HepG2 (cell line): ENCODE data around the gene BGN. TPM values are rescaled to one million over a fixed set of nuclear protein-coding genes. Genes with fewer than 3 reads are reported as not detected.

Experiments
- ATAC-seq: fragments of 200-7000 bp; cut with Tn5 transposase; 3 replicates; pipeline ENCODE4 v1.9.1; 2020; ENCODE audit warnings: mild to moderate bottlenecking, moderate library complexity
- BruUV-seq: library from RNA; stranded (reverse); fragments of 400-500 nt; replicated peaks from 2 replicates; lab custom pipeline; 2021; lab: Mats Ljungman, UMichigan
- CTCF ChIA-PET: fragments of 300-600 bp; formaldehyde crosslinking; extraction: SDS; loops from one replicate; lab custom pipeline; 2021; ENCODE audit warnings: low total read pairs, inconsistent platforms, low intra/inter-chr PET ratio; lab: Yijun Ruan, JAX
- POLR2A ChIA-PET: fragments of 350-600 bp; sonication (Branson Sonifier 250); formaldehyde crosslinking; loops from one replicate; lab custom pipeline; 2020; ENCODE audit warnings: antibody characterized with exemption, inconsistent platforms; lab: Yijun Ruan, JAX
- DNase-seq: peaks from one replicate; pipeline ENCODE4 v3.0.0-alpha.2; 2015; ENCODE audit warnings: low spot score
- FAIRE-seq: peaks from 3 replicates; lab custom pipeline; 2011; peaks lifted over from hg19 to GRCh38; lab: Jason Lieb, UNC
- H2AFZ ChIP-seq: one replicate; pipeline ENCODE4 v1.6.1; 2011; ENCODE audit warnings: low read length, inconsistent platforms
- H3K27ac ChIP-seq: fragments of 300-600 bp; 3 replicates; pipeline ENCODE4 v1.8.0; 2011; ENCODE audit warnings: mixed run types, mild to moderate bottlenecking, mixed read lengths, low read length, inconsistent platforms; ENCODE audit not compliant: insufficient read depth; ENCODE audit errors: extremely low read length
- H3K27me3 ChIP-seq, 2 experiments: fragments of 200-600 bp in 1 of 2; 2 replicates in 1 of 2; 3 replicates in 1 of 2; pipeline versions ENCODE4 v1.6.0 to v1.8.0; 2011; ENCODE audit warnings: low read length in 2 of 2, mild to moderate bottlenecking in 2 of 2, moderate library complexity in 2 of 2, inconsistent platforms in 1 of 2; ENCODE audit not compliant: insufficient read depth in 2 of 2, control insufficient read depth in 1 of 2
- H3K36me3 ChIP-seq, 2 experiments: fragments of 200-600 bp in 1 of 2; replicated peaks in 1 of 2; 2 replicates in 1 of 2; 3 replicates in 1 of 2; pipeline versions ENCODE4 v1.5.1 to v1.8.0; 2011; ENCODE audit warnings: low read length in 2 of 2, inconsistent platforms in 1 of 2; ENCODE audit not compliant: insufficient read depth in 2 of 2, control insufficient read depth in 1 of 2
- H3K4me1 ChIP-seq: 2 replicates; pipeline ENCODE4 v1.5.1; 2012; ENCODE audit warnings: low read length, inconsistent platforms; ENCODE audit not compliant: insufficient read depth
- H3K4me2 ChIP-seq: 2 replicates; pipeline ENCODE4 v1.6.0; 2011; ENCODE audit warnings: low read depth, low read length, inconsistent platforms
- H3K4me3 ChIP-seq, 3 experiments: fragments of 200-600 bp in 1 of 3; sonication (generic), shearing (Covaris generic) in 1 of 3; replicated peaks in 1 of 3; 2 replicates each; pipeline ENCODE4 v1.5.1; 2011 to 2016; ENCODE audit warnings: low read length in 3 of 3, inconsistent platforms in 2 of 3, low read depth in 2 of 3, mild to moderate bottlenecking in 2 of 3, control low read depth in 1 of 3, mixed read lengths in 1 of 3; ENCODE audit not compliant: insufficient read depth in 1 of 3
- H3K79me2 ChIP-seq: one replicate; pipeline ENCODE4 v1.6.1; 2011; ENCODE audit warnings: low read length, inconsistent platforms; ENCODE audit not compliant: insufficient read depth
- H3K9ac ChIP-seq: 2 replicates; pipeline ENCODE4 v1.6.0; 2011; ENCODE audit warnings: mild to moderate bottlenecking, low read depth, low read length, inconsistent platforms; ENCODE audit not compliant: insufficient read depth
- H3K9me3 ChIP-seq: 2 replicates; pipeline ENCODE4 v1.5.1; 2012; ENCODE audit warnings: mild to moderate bottlenecking, low read length
- H4K20me1 ChIP-seq: 2 replicates; pipeline ENCODE4 v1.6.0; 2011; ENCODE audit warnings: inconsistent platforms, mild to moderate bottlenecking, low read length, moderate library complexity; ENCODE audit not compliant: insufficient read depth
- AFF4 ChIP-seq: sonication (generic); formaldehyde crosslinking; IDR thresholded peaks from 2 replicates; pipeline ENCODE4 v1.4.0; 2020; ENCODE audit warnings: missing genetic modification reagents
- FOXC1 ChIP-seq: sonication (generic); formaldehyde crosslinking; IDR thresholded peaks from 2 replicates; pipeline ENCODE4 v1.8.0; 2022; ENCODE audit warnings: mild to moderate bottlenecking, missing genetic modification reagents, borderline replicate concordance
- TOPORS ChIP-seq: sonication (generic); formaldehyde crosslinking; IDR thresholded peaks from 2 replicates; pipeline ENCODE4 v1.8.0; 2023; ENCODE audit warnings: mild to moderate bottlenecking, missing genetic modification reagents
- ZFP62 ChIP-seq: sonication (generic); formaldehyde crosslinking; IDR thresholded peaks from 2 replicates; pipeline ENCODE4 v1.4.0; 2020; ENCODE audit warnings: missing genetic modification reagents
- ZNF512B ChIP-seq: sonication (generic); formaldehyde crosslinking; IDR thresholded peaks from 2 replicates; pipeline ENCODE4 v1.5.1; 2020; ENCODE audit warnings: missing genetic modification reagents, mild to moderate bottlenecking, borderline replicate concordance
- ZNF543 ChIP-seq: sonication (generic); formaldehyde crosslinking; IDR thresholded peaks from 2 replicates; pipeline ENCODE4 v1.4.0; 2020; ENCODE audit warnings: mild to moderate bottlenecking, missing genetic modification reagents
- ZNF709 ChIP-seq: sonication (generic); formaldehyde crosslinking; IDR thresholded peaks from 2 replicates; pipeline ENCODE4 v1.5.0; 2020; ENCODE audit warnings: mild to moderate bottlenecking, missing genetic modification reagents
- ZNF720 ChIP-seq: sonication (generic); formaldehyde crosslinking; IDR thresholded peaks from 2 replicates; pipeline ENCODE4 v1.4.0; 2020; ENCODE audit warnings: missing genetic modification reagents
- WGBS: methylation state at CpG from one replicate; pipeline ENCODE4 v1.1.6; 2017; ENCODE audit warnings: low lambda C conversion rate; 5-methylcytosine and 5-hydroxymethylcytosine counted together
- in situ Hi-C: cut with HindIII; loops from 2 replicates; pipeline ENCODE4 v1.10.0; 2017; ENCODE audit warnings: low pct_unique_long_range_greater_than_20kb; ENCODE audit not compliant: extremely low pct_ligation_motif_present
- intact Hi-C: fragments of 100-400 bp; cut with micrococcal nuclease; formaldehyde crosslinking; loops from one replicate; pipeline ENCODE4 v1.10.0; 2022; ENCODE audit not compliant: unreplicated experiment
- polyA plus RNA-seq, 8 experiments: library from polyadenylated mRNA; depleted of rRNA in 3 of 8; stranded (reverse) in 7 of 8; unstranded in 1 of 8; fragments of >200 nt; fragmentation: Illumina TruSeq in 4 of 8; extraction: Trizol in 4 of 8; gene quantifications; 2 replicates each; pipeline versions ENCODE4 v1.2.1 to v1.2.3, GENCODE V29; 2011 to 2016; ENCODE audit warnings: low read depth in 4 of 8, missing spikeins in 1 of 8, mixed read lengths in 1 of 8; ENCODE audit not compliant: insufficient read depth in 1 of 8
- total RNA-seq, 5 experiments: library from RNA; depleted of rRNA; stranded (reverse); fragments of >200 nt; fragmentation: Illumina TruSeq; extraction: Trizol; gene quantifications; 2 replicates each; pipeline ENCODE4 v1.2.3, GENCODE V29; 2016; ENCODE audit warnings: low read depth in 1 of 5
- TF ChIP-seq, protein P1 (sequence below): sonication (generic); formaldehyde crosslinking; IDR thresholded peaks from 2 replicates; pipeline ENCODE4 v1.4.0; 2020; ENCODE audit warnings: mild to moderate bottlenecking, missing genetic modification reagents

The BGN gene
- total and polyA plus RNA-seq, 2 of the 13 experiments (the other 11 are each of a cell fraction or from before 2014, with no cell fraction given): 0.18 to 0.63 TPM

DNA sequence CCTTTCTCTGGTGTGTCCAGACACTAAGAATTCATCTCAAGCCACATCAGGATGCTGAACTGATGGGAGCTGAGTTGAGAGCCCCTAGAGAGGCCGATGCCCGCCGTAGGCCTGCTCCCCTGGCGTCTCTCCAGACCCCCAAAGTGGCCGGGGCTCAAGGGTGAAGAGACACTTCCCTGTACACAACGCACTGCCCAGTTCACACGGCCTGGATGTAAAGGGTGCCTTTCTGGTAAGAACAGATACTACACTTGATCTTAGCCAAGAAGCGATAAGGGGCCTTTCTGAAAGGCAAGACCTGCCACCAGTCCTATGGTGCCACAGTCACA is 43.9 kb upstream of the BGN start:
- Histone ChIP-seq H3K79me2 (no peaks in the 10 kb centered on the region), H3K36me3 (no peaks in the 10 kb centered on the region; a peak in 1 of 5 replicates), H3K4me2 (no peak overlapping the region), H3K9me3 (no peaks in the 10 kb centered on the region), H3K4me1 (no peaks in the 10 kb centered on the region), H2AFZ (no peak overlapping the region), H3K27ac (no peak overlapping the region), H3K27me3 (no peaks in the 10 kb centered on the region), H3K4me3 (no peak overlapping the region), H3K9ac (no peak overlapping the region), H4K20me1 (no peaks in the 10 kb centered on the region)
- ChIA-PET POLR2A (no interaction called here), CTCF (no interaction called here)
- WGBS: 80% methylated on average over 1 of the region's 8 CpGs
- BruUV-seq: no TSS peak
- DNase-seq (no peak), ATAC-seq (no peak), FAIRE-seq (no peak)
- intact Hi-C loops: no loop called here
- no peak for TF ChIP-seq FOXC1 (CRISPR knock-in tag)
- no peak for TF ChIP-seq ZNF720 (CRISPR knock-in tag)
- TF ChIP-seq TOPORS: no peak
- no peak for TF ChIP-seq ZNF543 (CRISPR knock-in tag)
- TF ChIP-seq ZNF512B (CRISPR knock-in tag): no peak
- no peak for TF ChIP-seq AFF4 (CRISPR knock-in tag)
- TF ChIP-seq ZNF709 (CRISPR knock-in tag): no peak
- TF ChIP-seq, protein P1, sequence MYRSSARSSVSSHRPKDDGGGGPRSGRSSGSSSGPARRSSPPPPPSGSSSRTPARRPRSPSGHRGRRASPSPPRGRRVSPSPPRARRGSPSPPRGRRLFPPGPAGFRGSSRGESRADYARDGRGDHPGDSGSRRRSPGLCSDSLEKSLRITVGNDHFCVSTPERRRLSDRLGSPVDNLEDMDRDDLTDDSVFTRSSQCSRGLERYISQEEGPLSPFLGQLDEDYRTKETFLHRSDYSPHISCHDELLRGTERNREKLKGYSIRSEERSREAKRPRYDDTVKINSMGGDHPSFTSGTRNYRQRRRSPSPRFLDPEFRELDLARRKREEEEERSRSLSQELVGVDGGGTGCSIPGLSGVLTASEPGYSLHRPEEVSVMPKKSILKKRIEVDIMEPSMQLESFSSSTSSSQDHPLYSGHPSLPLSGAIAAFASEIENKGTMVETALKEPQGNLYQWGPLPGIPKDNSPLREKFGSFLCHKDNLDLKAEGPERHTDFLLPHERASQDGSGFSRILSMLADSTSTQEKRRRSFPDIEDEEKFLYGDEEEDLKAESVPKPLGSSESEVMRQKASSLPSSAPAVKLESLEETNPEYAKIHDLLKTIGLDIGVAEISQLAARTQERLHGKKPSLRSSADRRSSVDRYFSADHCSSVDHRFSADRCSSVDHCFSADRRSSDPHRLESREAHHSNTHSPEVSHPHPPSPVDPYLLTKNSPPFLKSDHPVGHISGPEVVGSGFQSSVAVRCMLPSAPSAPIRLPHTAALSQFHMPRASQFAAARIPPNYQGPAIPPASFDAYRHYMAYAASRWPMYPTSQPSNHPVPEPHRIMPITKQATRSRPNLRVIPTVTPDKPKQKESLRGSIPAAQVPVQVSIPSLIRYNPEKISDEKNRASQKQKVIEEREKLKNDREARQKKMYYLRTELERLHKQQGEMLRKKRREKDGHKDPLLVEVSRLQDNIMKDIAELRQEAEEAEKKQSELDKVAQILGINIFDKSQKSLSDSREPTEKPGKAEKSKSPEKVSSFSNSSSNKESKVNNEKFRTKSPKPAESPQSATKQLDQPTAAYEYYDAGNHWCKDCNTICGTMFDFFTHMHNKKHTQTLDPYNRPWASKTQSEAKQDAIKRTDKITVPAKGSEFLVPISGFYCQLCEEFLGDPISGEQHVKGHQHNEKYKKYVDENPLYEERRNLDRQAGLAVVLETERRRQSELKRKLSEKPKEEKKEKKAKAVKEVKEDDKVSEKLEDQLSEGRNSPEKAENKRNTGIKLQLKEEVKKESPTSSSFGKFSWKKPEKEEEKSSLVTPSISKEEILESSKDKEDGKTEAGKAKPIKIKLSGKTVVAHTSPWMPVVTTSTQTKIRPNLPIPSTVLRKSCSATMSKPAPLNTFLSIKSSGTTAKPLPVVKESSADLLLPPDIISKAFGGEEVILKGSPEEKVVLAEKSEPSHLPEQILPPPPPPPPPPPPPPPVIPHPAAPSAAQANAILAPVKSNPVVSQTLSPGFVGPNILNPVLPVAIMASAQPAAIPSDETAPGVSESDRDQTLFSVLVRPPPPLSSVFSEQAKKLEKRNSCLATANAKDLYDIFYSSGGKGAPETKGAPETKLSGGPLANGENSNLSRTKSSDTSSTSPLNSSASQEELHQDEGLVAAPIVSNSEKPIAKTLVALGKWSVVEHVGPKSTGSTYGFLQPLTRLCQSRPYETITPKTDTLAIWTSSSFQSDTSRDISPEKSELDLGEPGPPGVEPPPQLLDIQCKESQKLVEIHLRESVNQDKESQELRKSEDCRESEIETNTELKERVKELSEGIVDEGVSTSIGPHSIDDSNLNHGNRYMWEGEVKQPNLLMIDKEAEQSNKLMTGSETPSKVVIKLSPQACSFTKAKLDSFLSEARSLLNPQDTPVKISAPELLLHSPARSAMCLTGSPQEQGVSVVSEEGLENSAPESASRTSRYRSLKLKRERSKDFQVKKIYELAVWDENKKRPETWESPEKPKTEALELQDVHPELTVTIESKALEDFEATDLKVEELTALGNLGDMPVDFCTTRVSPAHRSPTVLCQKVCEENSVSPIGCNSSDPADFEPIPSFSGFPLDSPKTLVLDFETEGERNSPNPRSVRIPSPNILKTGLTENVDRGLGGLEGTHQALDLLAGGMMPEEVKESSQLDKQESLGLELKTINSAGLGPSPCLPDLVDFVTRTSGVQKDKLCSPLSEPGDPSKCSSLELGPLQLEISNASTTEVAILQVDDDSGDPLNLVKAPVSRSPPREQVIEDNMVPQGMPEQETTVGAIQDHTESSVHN (CRISPR knock-in tag): no peak
- no peak for TF ChIP-seq ZFP62 (CRISPR knock-in tag)
- in situ Hi-C loops: loop anchor here (10.0 kb wide), 1 partner anchor 54 kb away; no protein-coding TSS in a partner anchor
